Measurements from ENCODE around the gene CAPRIN1. TPM values are rescaled to one million over a fixed set of nuclear protein-coding genes. Genes with fewer than 3 reads are reported as not detected.

The CAPRIN1 gene
- polyA plus RNA-seq, 1 donor from 2014 or later, result 63.5 TPM

DNA sequence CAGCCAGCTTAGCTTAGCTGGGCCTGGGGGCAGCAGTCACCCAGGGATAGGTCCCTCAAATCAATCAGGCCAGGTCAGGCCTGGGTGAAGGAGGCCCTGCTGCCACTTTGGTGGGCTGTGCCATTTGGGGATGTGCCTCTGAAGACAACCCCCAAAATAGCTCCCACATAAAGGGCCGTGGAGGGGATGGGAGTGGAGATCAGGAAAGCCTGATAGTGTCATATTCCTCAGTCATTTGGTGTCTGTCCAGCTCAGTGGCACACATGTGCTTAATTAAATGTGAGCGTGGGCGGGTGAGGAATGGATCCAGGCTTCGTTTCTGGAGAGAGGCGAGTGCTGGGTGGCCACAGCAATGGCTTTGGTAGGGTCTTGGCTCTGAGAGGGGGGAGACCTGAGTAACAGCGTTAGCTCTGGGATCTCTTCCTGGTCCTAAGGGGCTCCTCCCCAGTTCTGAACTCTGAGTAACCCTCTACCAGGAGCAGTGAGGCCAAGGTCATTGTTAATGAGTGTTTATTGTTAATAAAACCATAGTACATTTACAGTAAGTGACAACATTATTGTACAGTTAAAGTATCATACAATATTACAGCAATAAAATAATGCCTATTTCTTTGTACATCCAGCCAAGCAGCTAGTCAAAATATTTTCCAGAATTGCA is 99.1 kb downstream of the CAPRIN1 start:
- Mint-ChIP-seq H3K9me3 (no peaks in the 10 kb centered on the region), H3K4me1 (peaks cover 20 to 26% (median 24%) of the 10 kb centered on the region in 3 donors), H3K36me3 (peaks cover 3% of the 10 kb centered on the region), H3K4me3 (no peak overlapping the region), H3K27me3 (no peaks in the 10 kb centered on the region), H3K27ac (peak overlapping the region in 1 of 3 donors; percentile 57)

Other genes starting within 250 kb of the CAPRIN1 start
- gene LMO2, start 159.7 kb upstream of the CAPRIN1 start, polyA plus RNA-seq, result 11.4 TPM
- 35.7 TPM for gene NAT10, start 53.9 kb downstream of the CAPRIN1 start, polyA plus RNA-seq

Data from IgD-negative memory B cell (primary cell).